Astrocyte (in vitro differentiated cells and primary cell): ENCODE results near the gene C11orf91.

Experiments
- CTCF ChIP-seq: IDR thresholded peaks from 2 replicates; pipeline ENCODE4 v1.5.1; 2011; ENCODE audit warnings: low read depth, mild to moderate bottlenecking, inconsistent platforms, low read length, moderate library complexity; ENCODE audit not compliant: insufficient read depth
- EZH2 ChIP-seq: IDR thresholded peaks from 2 replicates; pipeline ENCODE4 v1.6.1; 2012; ENCODE audit warnings: mild to moderate bottlenecking, low read length, inconsistent platforms; ENCODE audit not compliant: insufficient read depth

GRCh38 chr11:33697997-33698396 lies 2.6 kb downstream of the C11orf91 start:
- TF ChIP-seq CTCF (no peak), EZH2 (no peak)
